Fibroblast of peridontal ligament (primary cell): Measurements from ENCODE around the gene XRCC2.
"Not testable (repeated sequence)": the region's sequence is repeated elsewhere in the genome, so short reads cannot be mapped to it uniquely, and the experiment has no call there.

Experiments used
- DNase-seq: peaks from one replicate; pipeline ENCODE4 v3.0.0-alpha.2; 2010; ENCODE audit errors: extremely low read depth

The XRCC2 gene

DNA sequence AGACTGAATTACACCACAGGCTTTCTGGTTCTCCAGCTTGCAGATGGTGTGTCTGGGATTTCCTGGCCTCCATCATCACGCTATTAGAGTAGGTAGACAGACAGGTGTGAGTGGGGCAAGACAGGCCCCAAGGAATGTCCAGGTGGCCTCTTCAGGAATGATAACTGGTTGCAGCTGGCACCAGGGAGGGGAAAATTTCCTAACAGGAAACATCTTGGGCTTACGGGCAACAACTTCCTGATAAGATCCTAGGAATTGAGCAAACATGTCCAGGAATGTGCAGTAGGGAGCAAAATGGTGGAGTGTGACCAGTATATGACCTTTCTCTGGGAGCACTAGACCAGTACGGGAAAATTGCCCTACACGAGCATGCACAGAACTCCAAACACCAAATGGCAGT is 11.3 kb downstream of the XRCC2 start:
- DNase-seq, result no peak

DNA sequence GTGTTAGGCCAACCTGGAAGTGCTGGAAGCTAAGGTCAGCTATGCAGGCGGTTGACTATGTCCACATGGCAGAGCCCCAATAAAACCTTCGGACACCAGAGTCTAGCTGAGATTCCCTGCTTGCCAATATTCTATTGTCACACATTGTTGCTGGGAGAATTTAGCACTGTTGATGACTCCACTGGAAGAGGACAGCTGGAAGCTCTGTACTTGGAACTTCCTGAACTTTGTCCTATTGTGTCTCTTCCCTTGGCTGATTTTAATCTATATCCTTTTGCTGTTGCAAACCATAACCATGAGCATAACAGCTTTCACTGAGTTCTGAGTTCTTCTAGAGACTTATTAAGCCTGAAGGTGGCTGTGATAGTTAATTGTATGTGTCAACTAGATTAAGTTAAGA is 12.0 kb downstream of the XRCC2 start:
- no peak for DNase-seq

DNA sequence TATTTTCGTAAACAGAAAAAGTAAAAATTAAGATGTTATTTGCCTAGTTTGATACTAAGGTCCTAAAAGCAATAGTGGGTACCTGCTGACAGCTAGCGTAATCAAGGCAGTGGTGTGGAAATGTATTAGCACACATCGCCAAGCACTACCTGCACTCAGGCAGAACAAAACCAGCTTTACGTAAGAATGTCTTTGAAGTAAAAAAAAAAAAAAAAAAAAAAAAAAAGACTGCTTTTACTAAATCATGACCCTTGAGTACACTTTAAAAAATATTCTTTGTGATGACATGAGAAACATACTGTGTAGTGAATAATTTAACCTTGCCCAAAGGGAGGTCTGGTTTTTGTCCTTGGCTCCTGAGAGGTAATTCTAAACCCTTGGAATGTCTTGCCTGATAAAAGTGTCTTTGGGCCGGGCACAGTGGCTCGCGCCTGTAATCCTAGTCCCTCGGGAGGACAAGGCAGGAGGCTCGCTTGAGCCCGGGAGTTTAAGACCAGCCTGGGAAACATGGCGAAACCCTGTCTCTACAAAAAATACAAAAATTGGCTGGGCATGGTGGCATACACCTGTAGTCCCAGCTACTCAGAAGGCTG is 12.7 kb downstream of the XRCC2 start:
- DNase-seq, result no peak

DNA sequence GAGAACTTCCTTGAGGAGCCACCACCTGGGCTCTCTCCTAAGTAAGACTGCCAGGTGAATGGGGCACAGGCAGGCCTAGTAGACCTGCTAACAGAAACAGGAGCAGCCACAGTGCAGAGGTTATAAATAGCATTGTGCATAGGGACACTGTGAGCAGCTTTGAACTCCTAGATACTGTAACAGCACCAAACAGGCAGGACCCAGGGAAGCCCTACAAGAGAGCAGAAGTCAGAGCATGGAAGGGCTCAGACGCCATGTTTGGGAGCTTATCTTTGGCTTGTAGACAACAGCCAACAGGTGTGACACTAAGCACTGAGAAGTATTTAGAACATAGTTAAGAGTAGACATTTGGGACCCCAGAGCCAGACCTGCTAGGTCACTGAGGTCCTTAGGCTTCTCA is 14.5 kb downstream of the XRCC2 start:
- no peak for DNase-seq

DNA sequence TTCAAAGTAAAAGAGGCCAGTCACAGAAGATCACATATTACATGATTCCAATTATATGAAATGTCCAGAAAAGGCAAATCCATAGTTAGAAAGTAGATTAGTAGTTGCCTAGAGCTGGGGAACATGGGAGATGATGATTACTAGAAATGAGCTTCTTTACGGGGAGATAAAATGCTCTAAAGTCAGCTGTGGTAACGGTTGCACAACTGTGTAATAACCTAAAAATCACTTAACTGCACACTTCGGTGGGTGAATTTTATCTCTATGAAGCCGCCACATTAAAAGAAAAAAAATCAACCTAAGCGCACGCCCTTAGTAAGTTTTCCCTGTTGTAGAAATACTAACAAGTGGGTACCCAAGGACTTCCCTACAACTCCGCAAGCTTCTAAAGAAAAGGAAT is 15.9 kb downstream of the XRCC2 start:
- DNase-seq, result no peak

DNA sequence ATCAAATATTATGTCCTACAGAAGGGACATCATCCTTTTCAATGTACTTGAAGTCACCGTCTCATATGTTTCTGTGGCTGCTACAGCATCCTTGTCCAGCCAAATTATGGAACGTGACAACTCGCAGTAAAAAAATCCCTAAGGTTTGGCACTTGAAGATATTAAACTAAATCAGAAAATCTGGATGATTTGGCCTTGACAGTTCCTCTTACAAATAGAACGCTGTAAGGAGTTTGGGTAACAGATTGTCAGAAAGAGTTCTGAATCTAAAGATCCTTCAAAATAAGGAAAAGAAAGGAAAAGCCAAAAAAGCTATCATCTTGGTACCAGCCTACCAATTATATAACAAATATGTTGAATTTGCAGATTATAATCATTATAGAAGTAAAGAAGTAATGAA is 21.0 kb downstream of the XRCC2 start:
- DNase-seq, result no peak

DNA sequence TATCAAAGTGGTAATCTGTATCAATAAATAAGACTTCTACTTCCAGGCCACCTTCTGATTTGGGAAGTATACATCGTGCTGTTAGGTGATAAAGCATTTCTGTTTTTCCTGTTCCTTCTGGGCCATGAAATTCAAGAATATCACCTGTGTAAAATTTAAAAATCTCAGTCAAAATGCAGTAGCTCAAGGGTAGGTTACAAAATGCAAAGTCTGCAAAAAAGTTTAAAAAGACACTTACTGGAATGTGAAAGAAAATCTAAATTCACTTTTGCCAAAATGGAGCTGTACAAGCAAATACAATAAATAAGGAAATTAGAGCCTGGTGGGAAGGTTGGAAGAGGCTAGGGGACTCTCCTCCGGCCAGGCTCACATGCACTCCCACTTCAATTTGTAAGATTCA is 26.7 kb downstream of the XRCC2 start:
- DNase-seq, result no peak

DNA sequence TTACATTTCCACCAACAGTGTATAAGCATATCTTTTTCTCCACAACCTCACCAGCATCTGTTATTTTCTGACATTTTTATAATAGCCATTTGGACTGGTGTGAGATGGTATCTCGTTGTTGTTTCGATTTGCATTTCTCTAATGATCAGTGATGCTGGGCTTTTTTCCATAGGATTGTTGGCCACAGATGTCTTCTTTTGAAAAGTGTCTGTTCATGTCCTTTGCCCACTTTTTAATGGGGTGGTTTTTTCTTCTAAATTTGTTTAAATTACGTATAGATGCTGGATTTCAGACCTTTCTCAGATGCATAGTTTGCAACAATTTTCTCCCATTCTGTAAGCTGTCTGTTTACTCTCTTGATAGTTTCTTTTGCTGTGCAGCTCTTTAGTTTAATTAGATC is 28.9 kb downstream of the XRCC2 start:
- DNase-seq, result no peak

DNA sequence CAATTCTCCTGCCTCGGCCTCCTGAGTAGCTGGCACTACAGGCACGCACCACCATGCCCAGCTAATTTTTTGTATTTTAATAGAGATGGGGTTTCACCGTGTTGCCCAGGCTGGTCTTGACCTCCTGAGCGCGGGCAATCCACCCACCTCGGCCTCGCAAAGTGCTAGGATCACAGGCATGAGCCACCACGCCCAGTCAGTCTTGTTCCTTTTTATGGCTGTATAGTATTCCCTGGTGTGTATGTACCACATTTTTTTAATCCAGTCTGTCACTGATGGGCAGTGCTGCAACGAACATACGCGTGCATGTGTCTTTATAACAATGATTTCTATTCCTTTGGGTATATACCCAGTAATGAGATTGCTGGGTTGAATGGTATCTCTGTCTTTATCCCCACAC is 29.4 kb downstream of the XRCC2 start:
- not testable (repeated sequence) for DNase-seq

DNA sequence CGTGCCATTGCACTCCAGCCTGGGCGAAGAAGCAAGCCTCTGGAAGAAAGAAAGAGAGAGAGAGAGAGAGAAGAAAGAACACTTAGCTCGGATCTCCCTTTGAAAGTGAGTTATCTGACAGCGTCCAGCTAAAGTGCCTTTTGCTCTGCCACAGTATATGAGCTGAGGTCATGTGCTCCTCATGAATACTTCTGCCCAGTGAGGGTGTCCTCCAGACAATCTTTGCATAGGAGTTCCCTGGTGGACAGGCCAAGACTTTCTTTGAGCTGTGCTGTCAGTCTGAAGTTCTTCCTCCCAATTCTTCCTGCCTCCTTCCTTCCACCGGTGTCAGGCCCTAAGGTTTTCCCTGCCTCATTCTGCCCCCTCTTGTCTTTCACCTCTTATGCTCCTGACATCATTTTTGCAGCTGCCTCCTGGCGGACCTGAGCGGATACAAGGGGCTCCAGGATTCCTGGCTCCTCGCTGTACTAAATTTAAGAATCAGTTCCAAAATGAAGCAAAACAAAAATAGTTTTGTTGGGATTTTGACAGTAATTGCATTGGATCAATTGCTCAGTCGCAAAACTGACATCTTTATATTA is 31.9 kb downstream of the XRCC2 start:
- DNase-seq, result no peak

DNA sequence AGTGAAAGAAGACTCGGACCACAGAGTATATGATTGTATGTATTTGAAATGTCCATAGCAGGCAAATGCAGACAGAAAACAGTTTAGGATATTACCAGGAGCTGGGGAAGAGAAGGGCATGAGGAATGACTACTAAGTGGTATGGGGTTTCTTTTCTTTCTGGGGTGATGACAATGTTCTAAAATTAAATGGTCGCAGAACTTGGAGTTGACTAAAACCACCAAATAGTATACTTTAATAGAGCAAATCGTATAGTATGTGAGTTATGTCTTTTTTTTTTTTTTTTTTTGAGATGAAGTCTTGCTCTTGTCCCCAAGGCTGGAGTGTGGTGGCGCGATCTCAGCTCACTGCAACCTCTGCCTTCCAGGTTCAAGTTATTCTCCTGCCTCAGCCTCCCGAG is 34.6 kb downstream of the XRCC2 start:
- no peak for DNase-seq

DNA sequence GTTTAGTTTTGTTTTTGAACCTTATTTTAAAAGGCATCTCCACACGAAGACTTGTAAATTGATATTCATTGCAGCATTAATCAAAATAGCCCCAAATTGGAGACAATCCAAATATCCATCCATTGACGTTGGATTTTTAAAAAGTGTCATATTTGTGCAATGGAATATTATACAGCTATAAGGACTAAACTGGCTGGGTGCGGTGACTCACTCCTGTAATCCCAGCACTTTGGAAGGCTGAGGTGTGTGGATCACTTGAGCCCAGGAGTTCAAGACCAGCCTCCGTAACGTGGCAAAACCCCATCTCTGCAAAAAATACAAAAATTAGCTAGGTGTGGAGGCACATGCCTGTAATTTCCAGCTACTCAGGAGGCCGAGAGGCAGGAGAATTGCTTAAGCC is 35.1 kb downstream of the XRCC2 start:
- DNase-seq, result no peak

DNA sequence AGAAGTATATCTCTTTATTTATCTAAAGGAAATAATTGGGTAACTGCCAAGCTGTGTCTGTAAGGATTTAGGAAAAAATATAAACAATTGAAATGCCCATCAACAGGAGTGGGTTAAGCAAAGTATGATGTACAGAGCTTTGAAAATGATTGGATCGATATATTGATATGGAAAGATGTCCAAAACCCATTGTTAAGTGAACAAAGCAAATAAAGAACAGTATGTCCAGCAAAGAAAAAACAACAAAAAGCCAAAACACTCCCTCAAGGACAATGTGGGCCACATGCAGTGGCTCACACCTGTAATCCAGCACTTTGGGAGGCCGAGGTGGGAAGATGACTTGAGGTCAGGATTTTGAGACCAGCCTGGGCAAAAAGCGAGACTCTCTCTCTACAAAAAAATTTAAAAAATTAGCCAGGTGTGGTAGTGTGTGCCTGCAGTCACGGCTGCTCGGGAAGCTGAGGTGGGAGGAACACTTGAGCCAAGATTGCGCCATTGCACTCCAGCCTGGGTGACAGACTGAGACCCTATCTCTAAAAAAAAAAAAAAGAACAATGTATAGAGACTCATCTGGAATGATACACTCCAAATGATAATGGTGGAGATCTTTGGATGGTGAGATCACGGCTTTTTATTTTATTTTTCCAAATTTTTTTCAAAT is 37.9 kb downstream of the XRCC2 start:
- no peak for DNase-seq

DNA sequence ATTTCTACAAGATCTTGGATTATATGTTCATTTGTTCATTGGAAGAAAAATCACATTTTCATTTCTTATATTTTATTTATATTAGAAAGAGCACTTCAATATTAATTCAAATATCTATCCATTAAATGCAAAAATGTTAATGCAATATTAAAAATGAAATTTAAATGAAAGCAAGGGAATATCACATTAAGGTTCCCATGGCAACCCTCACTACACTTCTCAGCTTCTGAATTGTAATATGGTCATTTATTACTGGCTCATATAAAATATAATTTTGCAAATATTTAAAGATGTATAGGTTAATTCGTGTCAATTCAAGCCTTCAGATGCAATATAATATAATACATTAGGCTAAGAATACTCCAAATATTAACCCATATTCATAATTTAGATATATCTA is 38.8 kb downstream of the XRCC2 start:
- DNase-seq, result no peak

DNA sequence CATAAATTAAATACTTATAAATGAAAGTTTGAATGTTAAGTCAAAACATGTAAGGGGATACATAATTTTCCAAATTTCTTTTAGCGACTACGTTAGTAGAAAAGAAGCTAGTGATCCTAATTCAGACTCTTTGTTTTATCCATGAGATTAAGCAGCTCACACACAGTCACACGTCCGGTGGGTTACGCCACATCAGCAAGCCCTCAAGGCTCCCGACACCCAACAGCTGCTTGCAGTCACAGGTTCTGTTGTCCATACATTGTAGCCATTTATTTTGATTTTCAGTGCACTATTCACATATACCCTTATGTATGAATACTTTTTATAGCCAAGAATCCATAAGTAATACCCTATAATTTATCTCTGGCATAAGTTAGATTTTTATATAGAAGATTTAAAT is 39.5 kb downstream of the XRCC2 start:
- DNase-seq, result no peak

DNA sequence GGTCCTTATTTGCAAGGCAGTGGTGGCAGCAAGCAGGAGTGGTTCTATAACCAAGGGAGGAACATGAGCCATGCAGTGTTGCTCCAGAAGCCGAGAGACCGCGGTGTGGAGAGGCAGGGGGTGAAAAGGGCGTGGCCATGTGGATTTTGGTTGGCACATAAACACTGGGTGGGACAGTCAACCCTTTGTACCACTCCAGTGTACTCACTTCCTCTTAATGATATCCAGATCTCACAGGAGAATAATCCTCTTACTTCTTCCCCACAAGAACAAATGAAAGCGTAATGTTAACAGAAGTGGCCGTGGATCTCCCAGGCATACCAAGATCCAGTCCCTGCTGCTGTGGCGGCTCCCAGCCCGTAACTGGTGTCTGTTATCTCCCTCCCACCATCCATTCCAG is 42.4 kb downstream of the XRCC2 start:
- no peak for DNase-seq

DNA sequence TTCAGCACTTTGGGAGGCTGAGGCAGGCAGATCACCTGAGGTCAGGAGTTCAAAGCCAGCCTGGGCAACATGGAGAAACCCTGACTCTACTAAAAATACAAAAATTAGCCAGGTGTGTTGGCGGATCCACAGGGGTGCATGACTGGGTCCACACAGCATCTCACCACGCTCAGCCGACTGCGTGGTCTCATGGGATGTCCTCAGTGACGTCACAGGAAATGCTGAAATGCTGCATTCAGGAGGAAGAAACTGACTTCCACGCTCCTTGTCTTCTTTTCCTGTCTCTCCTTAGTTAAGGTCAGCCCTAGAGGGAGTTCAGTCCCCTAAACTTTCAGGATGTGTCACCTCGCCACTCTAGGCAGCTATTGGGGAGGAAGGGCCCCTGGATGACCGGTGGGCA is 42.9 kb downstream of the XRCC2 start:
- no peak for DNase-seq

DNA sequence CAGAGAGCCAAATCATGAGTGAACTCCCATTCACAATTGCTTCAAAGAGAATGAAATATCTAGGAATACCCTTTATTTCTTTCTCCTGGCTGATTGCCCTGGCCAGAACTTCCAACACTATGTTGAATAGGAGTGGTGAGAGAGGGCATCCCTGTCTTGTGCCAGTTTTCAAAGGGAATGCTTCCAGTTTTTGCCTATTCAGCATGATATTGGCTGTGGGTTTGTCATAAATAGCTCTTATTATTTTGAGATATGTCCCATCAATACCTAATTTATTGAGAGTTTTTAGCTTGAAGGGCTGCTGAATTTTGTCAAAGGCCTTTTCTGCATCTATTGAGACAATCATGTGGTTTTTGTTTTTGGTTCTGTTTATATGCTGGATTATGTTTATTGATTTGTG is 47.2 kb downstream of the XRCC2 start:
- DNase-seq, result not testable (repeated sequence)

DNA sequence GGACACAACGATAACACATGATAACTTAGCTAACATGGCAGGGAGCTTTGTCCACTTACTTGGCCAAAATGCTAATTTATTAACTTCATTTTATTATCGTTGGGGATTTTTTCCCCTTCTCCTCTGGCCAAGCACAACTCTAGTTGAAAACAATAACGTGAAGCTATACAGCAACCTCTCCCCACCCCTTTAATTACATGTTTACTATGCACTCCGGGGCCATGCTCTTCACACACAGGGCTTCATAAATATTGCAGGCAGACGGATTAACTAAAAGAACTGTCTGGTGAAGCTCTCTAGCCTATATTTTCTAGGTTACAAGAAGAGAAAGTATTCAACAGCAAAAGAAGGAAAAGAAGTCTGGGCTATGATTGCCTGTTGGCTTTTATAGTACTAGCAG is 51.7 kb downstream of the XRCC2 start:
- no peak for DNase-seq

DNA sequence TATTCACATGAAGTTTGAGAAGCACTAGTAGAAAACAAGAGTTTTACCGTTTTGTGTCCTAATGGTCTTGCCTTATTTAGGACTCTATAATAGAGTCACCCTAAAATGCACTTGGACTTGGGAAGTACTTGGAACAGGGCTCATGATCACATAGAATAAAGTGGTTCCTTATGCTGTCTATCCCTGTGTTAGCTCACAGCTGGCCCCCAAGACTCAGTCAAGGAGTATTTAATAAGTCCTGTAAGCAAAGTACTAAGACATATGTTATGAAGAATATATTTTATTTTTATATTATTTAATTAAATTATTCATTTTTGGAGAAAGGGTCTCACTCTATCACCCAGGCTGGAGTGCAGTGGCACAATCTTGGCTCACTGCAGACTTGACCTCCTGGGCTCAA is 54.5 kb downstream of the XRCC2 start:
- DNase-seq, result no peak

DNA sequence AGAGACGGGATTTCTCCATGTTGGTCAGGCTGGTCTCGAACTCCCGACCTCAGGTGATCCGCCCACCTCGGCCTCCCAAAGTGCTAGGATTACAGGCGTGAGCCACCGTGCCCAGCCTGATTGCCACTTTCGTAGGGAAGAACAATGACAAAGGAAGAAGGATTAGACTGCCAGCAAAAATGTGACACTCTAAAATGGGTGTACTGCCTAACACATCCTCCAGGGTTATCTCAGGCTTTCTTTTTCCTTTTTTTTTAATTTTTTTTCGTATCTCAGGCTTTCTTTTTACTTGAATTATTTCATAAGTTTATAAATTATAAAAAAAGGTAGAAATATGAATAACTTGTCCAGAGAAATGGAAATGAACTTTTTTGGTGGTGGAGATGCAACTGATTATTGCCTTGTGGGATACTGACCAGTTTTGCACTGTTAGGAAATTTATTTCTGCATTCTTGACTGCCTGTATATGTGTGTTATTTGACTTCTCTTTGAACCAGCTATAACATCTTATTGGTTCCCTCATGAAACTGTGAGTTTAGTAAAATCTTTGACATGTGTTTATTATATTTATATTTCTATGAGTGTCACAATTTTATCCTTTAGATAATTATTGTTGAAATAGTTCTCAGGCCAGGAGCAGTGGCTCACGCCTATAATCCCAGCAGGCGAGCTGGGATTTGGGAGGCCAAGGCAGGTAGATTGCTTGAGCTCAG is 56.8 kb downstream of the XRCC2 start:
- DNase-seq, result no peak

DNA sequence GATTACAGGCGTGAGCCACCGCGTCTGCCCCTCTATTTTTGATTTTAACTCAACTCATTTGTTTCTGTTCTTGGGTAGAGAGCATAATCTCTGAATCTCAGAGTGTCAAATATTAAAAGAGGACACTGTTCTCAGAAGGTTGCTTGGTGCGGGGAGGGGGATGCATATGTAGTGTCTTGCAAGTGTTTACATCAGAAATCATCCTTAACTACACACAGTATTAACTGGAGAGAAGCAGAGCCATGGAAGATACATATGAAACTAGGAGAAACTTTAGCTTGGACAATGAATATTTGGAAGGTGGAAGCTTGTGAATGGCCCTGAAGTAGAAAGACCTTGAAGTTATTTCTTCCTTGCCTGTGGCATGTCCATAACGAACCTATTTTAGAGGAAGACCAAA is 57.5 kb downstream of the XRCC2 start:
- DNase-seq, result no peak

DNA sequence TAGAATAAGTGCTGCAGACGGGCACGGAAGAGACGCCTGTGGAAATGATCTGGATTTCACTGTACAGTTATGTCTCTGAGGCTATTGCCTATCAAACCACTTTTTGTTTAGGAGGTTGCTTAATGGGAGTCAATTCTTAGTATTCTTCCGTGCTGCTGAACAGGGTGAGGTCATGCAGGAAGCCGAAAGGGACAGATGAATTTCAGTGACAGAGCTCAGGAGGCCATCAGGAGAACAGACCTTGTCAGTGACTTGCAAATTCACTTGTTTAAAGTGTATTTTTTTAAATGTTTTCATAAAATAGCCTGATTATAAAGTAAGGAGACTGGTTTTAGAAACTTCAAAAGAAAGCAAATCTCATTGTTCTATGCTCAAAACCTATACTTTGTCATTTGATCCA is 58.9 kb downstream of the XRCC2 start:
- no peak for DNase-seq
